Tibial nerve (tissue), 3 donors: Measurements from ENCODE around the gene PRAMEF5.
"Not testable (repeated sequence)": the region's sequence is repeated elsewhere in the genome, so short reads cannot be mapped to it uniquely, and the experiment has no call there.

ENCODE experiments used
- POLR2A ChIP-seq, 2 donors: fragments of 450-650 bp; IDR thresholded peaks; one replicate each; pipeline ENCODE4 v1.6.1; 2017; ENCODE audit warnings: antibody characterized with exemption in 2 of 2, mild to moderate bottlenecking in 2 of 2, moderate library complexity in 2 of 2
- TF ChIP-seq, protein P1 (sequence below), 5 experiments: fragments of 200-600 bp in 3 of 5; fragments of 450-650 bp in 2 of 5; sonication (generic) in 3 of 5; IDR thresholded peaks; one replicate each; pipeline ENCODE4 v1.5.1; 2016 to 2019; ENCODE audit warnings: antibody characterized with exemption in 5 of 5, mild to moderate bottlenecking in 3 of 5, moderate library complexity in 2 of 5

DNA sequence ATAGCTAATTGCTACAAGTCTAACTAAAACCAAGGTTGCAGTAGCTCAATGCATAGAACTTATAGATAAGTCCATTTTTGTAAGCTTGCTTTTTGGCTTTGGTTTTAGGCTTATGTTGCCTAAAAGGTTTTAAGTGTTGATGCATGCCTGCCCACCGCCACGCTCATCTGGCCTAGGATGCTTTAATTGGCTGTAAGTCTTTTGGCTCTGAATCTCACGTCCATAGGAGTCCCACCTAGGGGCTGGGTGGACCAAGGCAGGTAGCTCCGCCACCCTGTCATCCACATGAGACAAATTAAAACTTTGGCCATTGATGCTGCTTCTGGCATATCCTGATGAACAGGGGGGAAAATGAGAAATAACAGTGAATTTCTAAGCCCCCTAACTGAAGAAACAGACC lies 16.4 kb upstream of the PRAMEF5 start:
- TF ChIP-seq, protein P1, sequence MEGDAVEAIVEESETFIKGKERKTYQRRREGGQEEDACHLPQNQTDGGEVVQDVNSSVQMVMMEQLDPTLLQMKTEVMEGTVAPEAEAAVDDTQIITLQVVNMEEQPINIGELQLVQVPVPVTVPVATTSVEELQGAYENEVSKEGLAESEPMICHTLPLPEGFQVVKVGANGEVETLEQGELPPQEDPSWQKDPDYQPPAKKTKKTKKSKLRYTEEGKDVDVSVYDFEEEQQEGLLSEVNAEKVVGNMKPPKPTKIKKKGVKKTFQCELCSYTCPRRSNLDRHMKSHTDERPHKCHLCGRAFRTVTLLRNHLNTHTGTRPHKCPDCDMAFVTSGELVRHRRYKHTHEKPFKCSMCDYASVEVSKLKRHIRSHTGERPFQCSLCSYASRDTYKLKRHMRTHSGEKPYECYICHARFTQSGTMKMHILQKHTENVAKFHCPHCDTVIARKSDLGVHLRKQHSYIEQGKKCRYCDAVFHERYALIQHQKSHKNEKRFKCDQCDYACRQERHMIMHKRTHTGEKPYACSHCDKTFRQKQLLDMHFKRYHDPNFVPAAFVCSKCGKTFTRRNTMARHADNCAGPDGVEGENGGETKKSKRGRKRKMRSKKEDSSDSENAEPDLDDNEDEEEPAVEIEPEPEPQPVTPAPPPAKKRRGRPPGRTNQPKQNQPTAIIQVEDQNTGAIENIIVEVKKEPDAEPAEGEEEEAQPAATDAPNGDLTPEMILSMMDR (IDR thresholded peaks at IDR 0.05): not testable (repeated sequence)
- TF ChIP-seq POLR2A (IDR thresholded peaks at IDR 0.05): not testable (repeated sequence)
